Breast epithelium (tissue), 4 donors: ENCODE results near the gene GALNT9. TPM values are rescaled to one million over a fixed set of nuclear protein-coding genes. Genes with fewer than 3 reads are reported as not detected.

Experiments used
- DNase-seq, 2 donors: peaks; one replicate each; pipeline ENCODE4 v3.0.0-alpha.2; 2019; ENCODE audit warnings: low spot score in 2 of 2
- H3K27ac ChIP-seq, 2 donors: fragments of 200-600 bp; sonication (generic) in 1 of 2; one replicate each; pipeline ENCODE4 v1.5.1; 2016 to 2019; ENCODE audit warnings: mild to moderate bottlenecking in 1 of 2
- H3K27me3 ChIP-seq, 2 donors: fragments of 200-600 bp; sonication (generic) in 1 of 2; one replicate each; pipeline versions ENCODE4 v1.5.1 to v1.6.0; 2017 to 2019; ENCODE audit warnings: control low read depth in 1 of 2, mild to moderate bottlenecking in 1 of 2
- H3K36me3 ChIP-seq: fragments of 200-600 bp; one replicate; pipeline ENCODE4 v1.5.1; 2019
- H3K4me1 ChIP-seq, 2 donors: fragments of 200-600 bp; sonication (generic); one replicate each; pipeline ENCODE4 v1.5.1; 2016 to 2019; ENCODE audit warnings: control low read depth in 1 of 2
- H3K4me3 ChIP-seq, 3 donors: fragments of 200-600 bp; sonication (generic); 1 replicate in 2 of 3; 2 replicates in 1 of 3; pipeline ENCODE4 v1.5.1; 2016 to 2019; ENCODE audit warnings: mild to moderate bottlenecking in 3 of 3, moderate library complexity in 2 of 3
- H3K9me3 ChIP-seq, 2 donors: fragments of 200-600 bp; sonication (generic) in 1 of 2; one replicate each; pipeline ENCODE4 v1.5.1; 2016 to 2019; ENCODE audit warnings: control low read depth in 1 of 2
- CTCF ChIP-seq, 3 donors: fragments of 450-650 bp; IDR thresholded peaks; one replicate each; pipeline ENCODE4 v1.5.1; 2016 to 2017; ENCODE audit warnings: antibody characterized with exemption in 3 of 3, mild to moderate bottlenecking in 3 of 3, moderate library complexity in 3 of 3
- POLR2A ChIP-seq: fragments of 450-650 bp; IDR thresholded peaks from one replicate; pipeline ENCODE4 v1.6.1; 2016; ENCODE audit warnings: antibody characterized with exemption, mild to moderate bottlenecking, moderate library complexity
- POLR2AphosphoS5 ChIP-seq, 3 donors: sonication (generic); formaldehyde crosslinking; IDR thresholded peaks; one replicate each; pipeline ENCODE4 v1.6.1; 2017; ENCODE audit warnings: antibody characterized with exemption in 3 of 3
- intact Hi-C: fragments of 100-400 bp; cut with DNase I; formaldehyde crosslinking; loops from one replicate; pipeline ENCODE4 v1.15.1; 2023; ENCODE audit warnings: low total_unique reads
- total RNA-seq, 3 donors: library from RNA; depleted of rRNA; stranded (reverse); fragments of >200 nt; gene quantifications; one replicate each; pipeline ENCODE4 v1.1.0, GENCODE V29; 2016

GALNT9 gene
- total RNA-seq, 3 donors from 2014 or later, result 2.9 TPM; not detected in 2

- Histone ChIP-seq H3K4me3 (no peak overlapping the region), H3K9me3 (no peaks in the 10 kb centered on the region), H3K36me3 (no peaks in the 10 kb centered on the region), H3K27me3 (peaks cover 0 to 6% of the 10 kb centered on the region in 2 donors), H3K27ac (no peak overlapping the region), H3K4me1 (peaks cover 3 to 13% of the 10 kb centered on the region in 2 donors)
- intact Hi-C loops, result no loop called here
- TF ChIP-seq CTCF (IDR thresholded peaks at IDR 0.05) (no peak), POLR2A (no peak), POLR2AphosphoS5 (IDR thresholded peaks at IDR 0.05) (no peak)
- DNase-seq, result no peak
Observed at GRCh38 chr12:132158677-132159554, 170.5 kb downstream of the GALNT9 start.

- Histone ChIP-seq H3K9me3 (no peaks in the 10 kb centered on the region), H3K36me3 (no peaks in the 10 kb centered on the region), H3K27ac (no peak overlapping the region), H3K27me3 (no peaks in the 10 kb centered on the region), H3K4me3 (no peak overlapping the region), H3K4me1 (peaks cover 3 to 6% of the 10 kb centered on the region in 2 donors)
- intact Hi-C loops, result no loop called here
- no peak for DNase-seq
- TF ChIP-seq CTCF (IDR thresholded peaks at IDR 0.05), result no peak
- no peak for TF ChIP-seq POLR2AphosphoS5 (IDR thresholded peaks at IDR 0.05)
- TF ChIP-seq POLR2A, result no peak
Observed at GRCh38 chr12:132157733-132158409, 171.5 kb downstream of the GALNT9 start.

- Histone ChIP-seq H3K27ac (no peak overlapping the region), H3K9me3 (no peaks in the 10 kb centered on the region), H3K4me1 (no peaks in the 10 kb centered on the region), H3K4me3 (no peak overlapping the region), H3K36me3 (no peaks in the 10 kb centered on the region), H3K27me3 (no peaks in the 10 kb centered on the region)
- TF ChIP-seq CTCF (IDR thresholded peaks at IDR 0.05) (no peak), POLR2AphosphoS5 (IDR thresholded peaks at IDR 0.05) (no peak), POLR2A (no peak)
- DNase-seq, result no peak
- intact Hi-C loops, result no loop called here
Observed at GRCh38 chr12:132156573-132157325, 172.6 kb downstream of the GALNT9 start.

- TF ChIP-seq CTCF (IDR thresholded peaks at IDR 0.05) (no peak), POLR2AphosphoS5 (IDR thresholded peaks at IDR 0.05) (no peak), POLR2A (no peak)
- H3K27me3 ChIP-seq, result no peaks in the 10 kb centered on the region
- intact Hi-C loops, result no loop called here
- no peaks in the 10 kb centered on the region for H3K9me3 ChIP-seq
- no peak overlapping the region for H3K27ac ChIP-seq
- H3K4me1 ChIP-seq, result no peaks in the 10 kb centered on the region
- DNase-seq, result no peak
- H3K36me3 ChIP-seq, result no peaks in the 10 kb centered on the region
- no peak overlapping the region for H3K4me3 ChIP-seq
Observed at GRCh38 chr12:132155771-132156572, 173.4 kb downstream of the GALNT9 start.
